Stimulated activated naive B cell treated with anti-CD40 and anti-IgM and Interleukin-4, amounts not matched to agents 10 μg/mL and 1 μg/mL and 100 μg/mL, for 72 hours (primary cell): ENCODE results near the gene TGFA.

ENCODE experiments used
- ATAC-seq, 2 donors: fragments of 150-1000 bp; cut with Tn5 transposase; replicated peaks; 2 replicates each; pipeline ENCODE4 v1.10.0; 2021; ENCODE audit warnings: moderate library complexity in 1 of 2
- DNase-seq: peaks from one replicate; pipeline ENCODE4 v3.0.0; 2021
- H3K27ac Mint-ChIP-seq: one replicate; pipeline ENCODE4 v1.8.0; 2022; ENCODE audit warnings: mild to moderate bottlenecking, mixed read lengths
- H3K27me3 Mint-ChIP-seq, 2 donors: one replicate each; pipeline ENCODE4 v1.8.0; 2022; ENCODE audit warnings: mixed read lengths in 2 of 2
- H3K36me3 Mint-ChIP-seq, 2 donors: one replicate each; pipeline ENCODE4 v1.8.0; 2022; ENCODE audit warnings: mixed read lengths in 2 of 2, mild to moderate bottlenecking in 1 of 2
- H3K4me1 Mint-ChIP-seq, 2 donors: one replicate each; pipeline ENCODE4 v1.8.0; 2022; ENCODE audit warnings: mixed read lengths in 2 of 2, mild to moderate bottlenecking in 1 of 2
- H3K4me3 Mint-ChIP-seq, 2 donors: one replicate each; pipeline ENCODE4 v1.8.0; 2022; ENCODE audit warnings: mild to moderate bottlenecking in 2 of 2, mixed read lengths in 2 of 2, moderate library complexity in 1 of 2
- H3K9me3 Mint-ChIP-seq, 2 donors: one replicate each; pipeline ENCODE4 v1.8.0; 2022; ENCODE audit warnings: mixed read lengths in 2 of 2, mild to moderate bottlenecking in 1 of 2

Gene TGFA

DNA sequence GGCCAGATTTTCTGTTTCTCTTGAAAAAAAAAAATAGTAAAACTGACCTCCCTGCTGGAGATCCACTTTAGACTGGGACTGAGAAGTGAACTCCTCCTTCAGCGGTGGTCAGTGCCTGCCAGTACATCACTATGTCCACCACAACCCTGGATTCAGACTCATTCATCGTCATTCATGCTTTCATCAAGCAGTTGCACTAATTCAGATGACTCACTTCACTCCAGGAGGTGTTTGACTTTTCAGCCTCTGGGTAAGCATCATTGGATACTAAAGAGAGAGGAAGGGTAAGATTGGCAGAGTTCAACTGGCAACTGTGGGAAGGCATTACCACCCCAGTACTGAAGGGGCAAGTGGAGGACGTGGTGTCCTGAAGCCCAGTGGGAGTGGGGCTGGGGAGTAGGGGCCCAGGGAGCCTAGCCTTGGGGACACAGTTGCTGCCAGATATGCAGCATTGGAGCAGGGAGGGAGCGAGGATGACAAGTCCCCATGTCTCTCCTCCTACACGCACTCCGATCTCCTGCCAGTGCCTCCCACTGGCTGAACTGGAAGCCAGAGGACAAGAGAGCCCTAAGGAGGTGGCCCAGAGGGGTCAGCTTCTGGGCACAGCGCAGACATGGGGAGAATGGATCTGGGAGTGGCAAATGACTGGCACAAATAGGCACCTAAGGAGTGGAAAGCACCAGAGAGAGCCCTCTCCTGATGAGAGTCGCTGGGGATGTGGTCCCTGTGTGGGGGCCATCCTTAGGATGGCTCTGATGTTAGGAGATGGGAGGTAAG is 111.1 kb downstream of the TGFA start:
- no peak overlapping the region for H3K27ac Mint-ChIP-seq
- H3K36me3 Mint-ChIP-seq, result no peaks in the 10 kb centered on the region
- ATAC-seq, result no peak
- no peaks in the 10 kb centered on the region for H3K4me1 Mint-ChIP-seq
- peaks cover 8 to 28% of the 10 kb centered on the region in 2 donors for H3K27me3 Mint-ChIP-seq
- H3K4me3 Mint-ChIP-seq, result no peak overlapping the region
- no peaks in the 10 kb centered on the region for H3K9me3 Mint-ChIP-seq
- no peak for DNase-seq

DNA sequence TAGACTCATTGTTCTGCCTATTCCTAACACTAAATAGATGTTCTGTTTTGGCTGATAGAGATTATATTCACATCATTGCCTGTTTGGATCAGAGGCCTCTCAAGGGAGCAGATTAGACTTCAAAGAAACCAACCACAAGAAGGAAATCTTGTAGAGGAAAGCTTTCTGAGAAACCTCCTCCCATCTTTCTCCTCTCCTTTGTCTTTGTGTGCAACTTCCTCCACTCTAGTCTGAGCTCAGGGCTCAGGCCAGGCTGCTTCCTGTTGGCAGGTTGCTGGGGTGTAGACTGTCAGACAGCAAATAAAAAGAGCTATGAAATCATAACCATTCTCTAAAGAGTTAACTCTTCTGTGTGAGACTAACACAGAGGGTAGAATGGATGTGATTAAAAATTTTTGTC is 113.0 kb downstream of the TGFA start:
- no peak for ATAC-seq
- Mint-ChIP-seq H3K9me3 (no peaks in the 10 kb centered on the region), H3K27me3 (peaks cover 16 to 33% of the 10 kb centered on the region in 2 donors), H3K4me3 (no peak overlapping the region), H3K4me1 (no peaks in the 10 kb centered on the region), H3K36me3 (no peaks in the 10 kb centered on the region), H3K27ac (no peak overlapping the region)
- no peak for DNase-seq

DNA sequence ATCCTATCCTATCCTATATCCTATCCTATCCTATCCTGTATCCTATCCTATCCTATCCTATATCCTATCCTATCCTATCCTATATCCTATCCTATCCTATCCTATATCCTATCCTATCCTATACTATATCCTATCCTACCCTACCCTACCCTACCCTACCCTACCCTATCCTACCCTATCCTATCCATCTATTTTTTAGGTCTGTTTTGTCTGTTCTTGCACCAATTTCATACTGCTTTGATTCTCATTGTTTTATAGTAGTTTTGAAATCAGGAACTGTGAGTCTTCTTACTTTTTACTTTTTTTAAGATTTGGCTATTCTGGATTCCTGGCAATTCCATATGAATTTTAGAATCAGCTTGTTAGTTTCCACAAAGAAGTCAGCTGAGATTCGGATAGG is 118.5 kb downstream of the TGFA start:
- H3K4me1 Mint-ChIP-seq, result no peaks in the 10 kb centered on the region
- no peak for DNase-seq
- H3K4me3 Mint-ChIP-seq, result no peak overlapping the region
- H3K27ac Mint-ChIP-seq, result no peak overlapping the region
- ATAC-seq, result no peak
- no peaks in the 10 kb centered on the region for H3K36me3 Mint-ChIP-seq
- H3K27me3 Mint-ChIP-seq, result peaks cover 12 to 16% of the 10 kb centered on the region in 2 donors
- H3K9me3 Mint-ChIP-seq, result peaks cover 0 to 4% of the 10 kb centered on the region in 2 donors

DNA sequence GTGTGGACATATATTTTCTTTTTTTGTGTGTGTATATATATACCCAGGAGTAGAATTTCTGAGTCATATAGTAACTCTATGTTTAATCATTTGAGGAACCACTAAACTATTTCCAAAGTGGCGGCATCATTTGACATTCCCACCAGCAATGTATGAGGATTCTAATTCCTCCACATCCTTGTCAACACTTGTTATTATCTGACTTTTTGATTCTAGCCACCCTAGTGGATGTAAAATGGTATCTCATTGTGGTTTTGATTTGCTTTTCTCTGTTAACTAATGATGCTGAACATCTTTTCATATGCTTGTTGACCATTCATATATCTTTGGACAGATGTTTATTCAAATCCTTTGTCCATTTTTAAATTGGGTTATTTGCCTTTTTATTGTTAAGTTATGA is 120.3 kb downstream of the TGFA start:
- Mint-ChIP-seq H3K4me1 (no peaks in the 10 kb centered on the region), H3K27me3 (peaks cover 7 to 12% of the 10 kb centered on the region in 2 donors), H3K4me3 (no peak overlapping the region), H3K9me3 (peaks cover 0 to 4% of the 10 kb centered on the region in 2 donors), H3K36me3 (no peaks in the 10 kb centered on the region), H3K27ac (no peak overlapping the region)
- DNase-seq (no peak), ATAC-seq (no peak)

DNA sequence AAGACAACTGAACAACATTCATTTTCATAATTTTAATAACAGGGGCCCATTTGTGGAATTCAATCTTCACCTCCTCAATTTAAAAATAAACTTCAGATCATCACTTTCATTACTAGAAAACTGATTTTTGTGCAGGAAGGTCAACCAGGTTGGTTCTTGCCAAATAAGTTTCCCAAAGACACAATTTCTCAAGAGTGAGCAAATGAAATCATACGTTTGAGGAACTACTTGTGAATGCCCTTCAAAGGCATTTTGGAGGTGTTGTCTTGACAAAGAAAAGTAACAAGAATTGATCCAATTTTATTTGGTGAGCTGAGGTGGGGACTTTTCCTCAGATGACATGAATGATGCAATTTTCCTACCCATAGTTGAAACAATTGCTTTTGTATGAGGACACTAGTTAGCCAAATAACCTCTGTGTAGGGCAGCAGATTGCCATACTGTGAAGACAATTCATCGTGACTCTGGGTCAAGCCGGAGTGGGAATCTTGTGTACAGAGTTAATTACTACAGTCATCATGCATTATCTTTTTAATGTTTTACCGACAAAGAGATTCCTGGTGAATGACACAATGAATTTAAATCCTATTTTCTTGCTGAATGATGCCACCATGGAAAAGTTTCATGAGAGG is 121.8 kb downstream of the TGFA start:
- no peaks in the 10 kb centered on the region for H3K4me1 Mint-ChIP-seq
- no peak overlapping the region for H3K27ac Mint-ChIP-seq
- no peak overlapping the region for H3K4me3 Mint-ChIP-seq
- H3K9me3 Mint-ChIP-seq, result peaks cover 0 to 4% of the 10 kb centered on the region in 2 donors
- ATAC-seq (no peak), DNase-seq (no peak)
- peaks cover 4 to 9% of the 10 kb centered on the region in 2 donors for H3K27me3 Mint-ChIP-seq
- no peaks in the 10 kb centered on the region for H3K36me3 Mint-ChIP-seq

DNA sequence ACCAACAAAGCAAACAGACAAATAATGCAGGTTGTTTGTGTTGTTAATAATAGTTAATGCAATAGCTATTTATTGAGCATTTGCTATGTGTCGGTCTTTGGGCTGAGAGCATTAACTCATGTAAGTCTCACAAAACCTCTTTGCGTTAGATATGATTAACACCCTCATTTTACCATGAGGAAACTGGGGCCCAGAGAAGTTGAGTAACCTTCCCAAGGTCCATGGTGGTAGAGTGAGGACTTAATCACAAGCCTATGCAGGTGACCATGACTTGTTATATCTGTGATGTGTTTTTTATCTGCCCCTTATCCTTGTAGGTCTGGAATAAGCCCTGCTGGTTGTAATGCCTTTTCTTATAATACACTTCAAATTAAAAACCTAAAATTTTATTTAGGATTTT is 127.3 kb downstream of the TGFA start:
- Mint-ChIP-seq H3K4me1 (no peaks in the 10 kb centered on the region), H3K27ac (no peak overlapping the region), H3K9me3 (no peaks in the 10 kb centered on the region), H3K36me3 (no peaks in the 10 kb centered on the region), H3K4me3 (no peak overlapping the region), H3K27me3 (peaks cover 17 to 24% of the 10 kb centered on the region in 2 donors)
- ATAC-seq (no peak), DNase-seq (no peak)

DNA sequence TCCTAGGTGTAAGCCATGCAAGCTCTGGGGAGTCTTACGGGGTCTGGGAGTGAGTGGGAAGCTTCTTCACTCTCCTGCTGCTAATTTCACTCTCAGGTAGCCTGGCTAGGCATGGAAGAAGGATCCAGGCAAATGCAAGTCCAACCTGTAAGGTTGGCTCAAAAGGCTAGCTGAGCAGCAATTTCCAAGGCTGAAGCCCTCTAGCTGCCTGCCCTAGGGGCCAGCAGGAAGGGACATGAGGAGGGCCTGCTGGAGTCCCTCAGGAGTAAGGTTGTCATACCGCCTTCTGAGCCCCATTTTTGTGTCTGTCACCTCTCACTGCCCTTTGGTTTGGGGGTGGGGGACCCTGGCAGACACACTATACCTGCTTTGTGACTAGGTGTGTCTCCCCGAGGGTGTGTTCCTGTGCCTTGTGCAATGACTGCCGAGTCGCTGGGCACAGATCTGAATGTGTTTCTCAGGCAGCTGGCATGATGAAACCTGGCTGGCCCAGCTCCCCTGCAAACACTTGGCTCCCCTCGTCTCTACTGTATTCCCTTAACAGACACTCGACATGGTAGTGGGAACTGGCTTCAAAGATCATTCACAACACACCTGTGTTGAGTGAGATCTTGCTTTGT is 127.8 kb downstream of the TGFA start:
- H3K27ac Mint-ChIP-seq, result no peak overlapping the region
- ATAC-seq, result no peak

DNA sequence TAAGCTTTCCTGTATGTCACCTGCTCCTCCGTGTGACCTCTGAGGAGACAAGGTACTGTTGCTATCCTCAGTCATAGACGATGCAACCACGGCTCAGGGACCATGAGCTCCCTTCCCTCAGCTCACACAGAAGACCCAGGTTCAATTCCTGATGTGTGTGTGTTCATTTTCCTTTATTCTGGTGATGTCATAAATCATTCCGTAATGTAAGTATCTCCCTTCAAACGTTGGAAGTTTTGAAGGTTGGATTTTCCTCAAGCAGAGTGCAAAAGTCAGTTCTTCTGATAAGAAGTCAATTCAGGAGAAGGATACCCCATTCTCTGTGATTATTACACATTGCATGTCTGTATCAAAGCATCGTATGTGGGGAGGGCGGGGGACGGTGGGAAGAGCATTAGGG is 132.9 kb downstream of the TGFA start:
- Mint-ChIP-seq H3K4me1 (no peaks in the 10 kb centered on the region), H3K27ac (no peak overlapping the region), H3K36me3 (no peaks in the 10 kb centered on the region), H3K27me3 (peaks cover 21 to 29% of the 10 kb centered on the region in 2 donors), H3K4me3 (no peak overlapping the region), H3K9me3 (peaks cover 0 to 1% of the 10 kb centered on the region in 2 donors)
- ATAC-seq (no peak), DNase-seq (no peak)

More for the DNA sequence above, 127.8 kb downstream of the TGFA start:
- Mint-ChIP-seq H3K27me3 (peaks cover 17 to 24% of the 10 kb centered on the region in 2 donors), H3K4me3 (no peak overlapping the region), H3K9me3 (no peaks in the 10 kb centered on the region), H3K36me3 (no peaks in the 10 kb centered on the region), H3K4me1 (no peaks in the 10 kb centered on the region)
- DNase-seq, result no peak

DNA sequence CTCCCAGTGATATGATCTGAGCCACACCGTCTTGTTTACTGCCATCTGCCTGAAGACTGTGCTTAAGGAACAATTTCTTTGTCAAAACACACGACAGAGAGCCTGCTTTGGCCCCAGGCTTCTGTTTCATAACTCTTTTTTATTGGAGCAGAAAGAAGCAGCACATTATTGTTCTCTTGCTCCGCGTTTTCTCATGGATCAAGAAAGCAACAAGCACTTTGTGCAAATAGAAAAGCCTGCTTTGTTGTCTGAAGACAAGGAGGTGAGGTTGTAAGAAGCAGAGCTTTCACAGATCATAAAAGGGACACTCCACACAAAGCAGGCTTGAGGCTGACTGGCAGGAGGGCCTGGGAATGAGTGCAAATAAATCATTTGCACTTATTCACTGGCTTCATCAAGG is 133.5 kb downstream of the TGFA start:
- no peak overlapping the region for H3K4me3 Mint-ChIP-seq
- no peaks in the 10 kb centered on the region for H3K4me1 Mint-ChIP-seq
- peaks cover 21 to 25% of the 10 kb centered on the region in 2 donors for H3K27me3 Mint-ChIP-seq
- peaks cover 0 to 1% of the 10 kb centered on the region in 2 donors for H3K9me3 Mint-ChIP-seq
- no peak for ATAC-seq
- no peak overlapping the region for H3K27ac Mint-ChIP-seq
- no peak for DNase-seq
- no peaks in the 10 kb centered on the region for H3K36me3 Mint-ChIP-seq

DNA sequence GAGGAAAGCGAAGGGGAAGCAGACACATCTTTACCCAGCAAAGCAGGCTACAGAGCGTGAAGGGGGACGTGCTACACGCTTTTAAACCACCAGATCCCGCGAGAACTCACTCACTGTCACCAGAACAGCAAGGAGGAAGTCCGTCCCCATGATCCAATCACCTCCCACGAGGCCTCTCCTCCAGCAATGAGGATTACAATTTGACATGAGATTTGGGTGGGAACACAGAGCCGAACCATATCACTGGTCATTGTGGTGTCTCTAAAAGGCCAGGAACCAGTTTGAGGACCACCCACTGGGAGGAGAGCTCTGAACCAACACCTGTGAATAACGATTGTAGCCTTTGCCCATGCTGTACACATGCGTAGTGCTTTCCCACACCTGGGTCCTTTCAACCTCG is 135.1 kb downstream of the TGFA start:
- H3K27me3 Mint-ChIP-seq, result peaks cover 16 to 26% of the 10 kb centered on the region in 2 donors

DNA sequence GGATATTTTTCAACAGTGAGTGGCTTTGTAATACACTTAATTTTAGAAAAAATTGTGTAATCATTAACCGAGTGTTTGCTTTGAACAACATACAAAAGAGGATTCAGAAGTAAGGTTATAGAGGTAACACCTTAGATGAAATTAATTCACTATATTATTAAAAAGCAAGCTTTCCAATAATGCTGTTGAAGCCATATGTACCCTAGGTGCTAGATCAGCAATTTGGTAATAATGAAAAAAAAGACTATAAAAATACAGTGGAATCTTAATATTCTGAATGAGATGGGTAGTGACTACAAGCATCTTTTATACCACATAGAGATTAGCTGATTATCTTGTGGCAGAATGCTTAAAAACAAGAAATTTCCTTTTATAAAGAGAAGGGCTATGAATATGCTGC is 136.6 kb downstream of the TGFA start:
- no peak for DNase-seq
- H3K9me3 Mint-ChIP-seq, result peaks cover 0 to 1% of the 10 kb centered on the region in 2 donors
- H3K27me3 Mint-ChIP-seq, result peaks cover 9 to 24% of the 10 kb centered on the region in 2 donors
- no peak for ATAC-seq
- H3K4me1 Mint-ChIP-seq, result no peaks in the 10 kb centered on the region
- no peak overlapping the region for H3K27ac Mint-ChIP-seq
- H3K4me3 Mint-ChIP-seq, result no peak overlapping the region
- H3K36me3 Mint-ChIP-seq, result no peaks in the 10 kb centered on the region

More for the DNA sequence above, 135.1 kb downstream of the TGFA start:
- H3K36me3 Mint-ChIP-seq, result no peaks in the 10 kb centered on the region
- H3K4me3 Mint-ChIP-seq, result no peak overlapping the region
- H3K9me3 Mint-ChIP-seq, result peaks cover 0 to 1% of the 10 kb centered on the region in 2 donors
- ATAC-seq (no peak), DNase-seq (no peak)
- H3K4me1 Mint-ChIP-seq, result no peaks in the 10 kb centered on the region
- no peak overlapping the region for H3K27ac Mint-ChIP-seq

DNA sequence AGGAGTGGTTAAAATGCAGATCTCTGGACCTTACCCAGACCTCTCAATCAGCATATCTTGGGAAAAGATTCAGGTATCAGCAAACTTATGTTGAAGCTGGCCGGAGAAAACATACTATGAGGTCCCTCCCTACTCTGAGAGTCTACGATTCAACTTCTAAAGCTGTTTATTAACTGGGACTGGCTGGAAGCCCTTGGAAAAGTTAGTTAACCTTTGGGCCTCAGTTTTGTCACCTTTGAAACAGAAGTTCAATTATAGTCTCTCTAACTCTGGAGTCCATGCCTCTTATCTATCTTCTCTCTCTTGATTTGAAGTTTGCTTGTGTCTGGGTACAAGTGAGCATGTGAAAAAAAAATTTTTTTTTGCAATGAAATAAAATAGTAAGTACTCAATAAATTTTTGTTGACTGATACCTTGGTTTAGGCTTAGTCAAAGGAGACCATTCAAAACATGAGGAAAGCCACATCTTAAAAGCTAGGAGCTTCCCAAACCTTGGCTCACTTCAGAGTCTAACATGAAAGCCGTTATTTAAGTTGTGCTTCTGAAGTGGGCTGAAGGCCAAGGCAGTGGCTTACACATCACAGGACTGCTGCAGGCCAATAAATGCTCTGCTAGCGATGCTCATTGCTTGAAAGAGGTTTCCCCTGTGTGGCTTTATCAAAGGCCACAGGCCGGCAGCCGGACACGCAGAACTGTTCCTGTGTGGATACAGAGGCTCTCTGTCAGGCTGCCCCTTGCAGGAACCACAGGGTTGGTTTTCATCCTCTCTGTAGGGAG is 141.1 kb downstream of the TGFA start:
- no peaks in the 10 kb centered on the region for H3K4me1 Mint-ChIP-seq
- H3K27ac Mint-ChIP-seq, result no peak overlapping the region
- DNase-seq (no peak), ATAC-seq (no peak)
- no peaks in the 10 kb centered on the region for H3K36me3 Mint-ChIP-seq
- peaks cover 0 to 2% of the 10 kb centered on the region in 2 donors for H3K9me3 Mint-ChIP-seq
- H3K27me3 Mint-ChIP-seq, result peaks cover 13 to 44% of the 10 kb centered on the region in 2 donors
- H3K4me3 Mint-ChIP-seq, result no peak overlapping the region

DNA sequence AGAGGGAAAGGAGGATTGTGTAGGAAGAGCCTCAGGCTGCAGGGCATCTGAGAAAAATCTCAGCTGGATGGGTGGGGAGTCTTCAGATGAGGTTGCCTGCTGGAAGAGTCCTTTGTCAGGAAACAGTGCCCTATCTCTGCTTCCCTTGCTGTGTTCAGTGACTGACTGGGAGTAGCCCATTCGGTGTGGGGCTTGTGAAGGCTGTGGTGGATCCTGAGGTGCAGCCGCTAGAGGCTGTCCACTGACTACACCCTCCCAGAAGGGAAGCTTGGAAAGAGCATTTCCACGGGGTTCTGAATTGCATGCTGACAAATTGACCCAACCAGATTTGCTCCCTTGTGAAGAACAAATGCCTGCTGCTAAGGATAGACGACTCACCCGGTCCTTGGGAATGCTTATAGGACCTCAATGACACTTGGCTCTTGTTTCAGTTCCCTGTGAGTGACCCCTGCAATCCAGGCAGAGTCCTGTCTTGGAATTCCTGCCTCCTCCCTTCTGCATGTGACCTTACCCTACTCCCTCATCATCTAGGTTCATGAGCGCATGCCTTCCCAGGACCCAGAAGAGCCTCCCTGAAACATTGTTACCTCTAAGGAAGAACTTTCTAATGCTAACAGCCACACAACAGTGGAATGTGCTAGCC is 142.0 kb downstream of the TGFA start:
- Mint-ChIP-seq H3K4me1 (no peaks in the 10 kb centered on the region), H3K27ac (no peak overlapping the region), H3K9me3 (peaks cover 0 to 4% of the 10 kb centered on the region in 2 donors), H3K36me3 (no peaks in the 10 kb centered on the region), H3K27me3 (peaks cover 17 to 53% of the 10 kb centered on the region in 2 donors), H3K4me3 (no peak overlapping the region)
- no peak for DNase-seq
- no peak for ATAC-seq
